Keratinocyte (primary cell): ENCODE data around the gene AKAP13. TPM values are rescaled to one million over a fixed set of nuclear protein-coding genes. Genes with fewer than 3 reads are reported as not detected.

Source experiments
- DNase-seq: peaks from one replicate; pipeline ENCODE4 v3.0.0-alpha.2; 2011; ENCODE audit warnings: low read depth, missing footprints, low spot score
- FAIRE-seq: peaks from 2 replicates; lab custom pipeline; 2011; peaks lifted over from hg19 to GRCh38; lab: Jason Lieb, UNC
- H2AFZ ChIP-seq: 2 replicates; pipeline ENCODE4 v1.6.0; 2012; ENCODE audit warnings: low read length, control low read depth, inconsistent platforms; ENCODE audit not compliant: control insufficient read depth
- H3K27ac ChIP-seq: 2 replicates; pipeline ENCODE4 v1.5.1; 2011; ENCODE audit warnings: low read length; ENCODE audit not compliant: control insufficient read depth, insufficient read depth
- H3K27me3 ChIP-seq: 3 replicates; pipeline ENCODE4 v1.6.0; 2011; ENCODE audit warnings: low read length; ENCODE audit not compliant: control insufficient read depth, insufficient read depth; ENCODE audit errors: extremely low read depth
- H3K36me3 ChIP-seq, 2 experiments: 2 replicates in 1 of 2; 3 replicates in 1 of 2; pipeline ENCODE4 v1.5.1; 2011; ENCODE audit warnings: low read length in 2 of 2, mild to moderate bottlenecking in 1 of 2; ENCODE audit not compliant: control insufficient read depth in 2 of 2, insufficient read depth in 2 of 2; ENCODE audit errors: extremely low read depth in 1 of 2
- H3K4me1 ChIP-seq: 3 replicates; pipeline ENCODE4 v1.5.1; 2011; ENCODE audit warnings: low read length; ENCODE audit not compliant: control insufficient read depth, insufficient read depth; ENCODE audit errors: extremely low read depth
- H3K4me2 ChIP-seq: 3 replicates; pipeline ENCODE4 v1.6.0; 2011; ENCODE audit warnings: low read depth, low read length; ENCODE audit not compliant: control insufficient read depth, insufficient read depth; ENCODE audit errors: extremely low read depth
- H3K4me3 ChIP-seq, 3 experiments: fragments of 200-600 bp in 1 of 3; sonication (generic) in 1 of 3; 2 replicates in 2 of 3; 3 replicates in 1 of 3; pipeline ENCODE4 v1.5.1; 2011 to 2016; ENCODE audit warnings: low read length in 3 of 3, mild to moderate bottlenecking in 3 of 3, control low read depth in 2 of 3, inconsistent platforms in 1 of 3, low read depth in 1 of 3, mixed read lengths in 1 of 3, mixed run types in 1 of 3, moderate library complexity in 1 of 3; ENCODE audit not compliant: control insufficient read depth in 2 of 3, insufficient read depth in 2 of 3; ENCODE audit errors: extremely low read depth in 1 of 3
- H3K79me2 ChIP-seq: 2 replicates; pipeline ENCODE4 v1.6.0; 2012; ENCODE audit warnings: low read length; ENCODE audit not compliant: control insufficient read depth, insufficient read depth
- H3K9ac ChIP-seq: 3 replicates; pipeline ENCODE4 v1.6.0; 2011; ENCODE audit warnings: low read length; ENCODE audit not compliant: control insufficient read depth, insufficient read depth; ENCODE audit errors: extremely low read depth
- H3K9me1 ChIP-seq: 3 replicates; pipeline ENCODE4 v1.6.0; 2011; ENCODE audit warnings: low read length; ENCODE audit not compliant: control insufficient read depth, insufficient read depth; ENCODE audit errors: extremely low read depth
- H3K9me3 ChIP-seq: 2 replicates; pipeline ENCODE4 v1.5.1; 2012; ENCODE audit warnings: low read depth, low read length; ENCODE audit not compliant: control insufficient read depth
- H4K20me1 ChIP-seq: 3 replicates; pipeline ENCODE4 v1.6.0; 2011; ENCODE audit warnings: low read length; ENCODE audit not compliant: control insufficient read depth, insufficient read depth; ENCODE audit errors: extremely low read depth
- CTCF ChIP-seq, 3 experiments: IDR thresholded peaks in 1 of 3; conservative IDR thresholded peaks in 1 of 3; optimal IDR thresholded peaks in 1 of 3; 2 replicates in 2 of 3; 3 replicates in 1 of 3; pipeline versions ENCODE3 to v1.5.1; 2011; ENCODE audit warnings: low read length in 3 of 3, mild to moderate bottlenecking in 3 of 3, moderate library complexity in 2 of 3, control low read depth in 1 of 3, inconsistent platforms in 1 of 3; ENCODE audit not compliant: insufficient read depth in 2 of 3; ENCODE audit errors: extremely low read depth in 1 of 3
- EZH2 ChIP-seq: IDR thresholded peaks from one replicate; pipeline ENCODE4 v1.6.1; 2012; ENCODE audit warnings: inconsistent platforms, mild to moderate bottlenecking, low read length, moderate library complexity
- dilution Hi-C: fragments of 300-500 bp; cut with MboI; formaldehyde crosslinking; loops from one replicate; pipeline ENCODE4 v1.7.0; 2020; ENCODE audit warnings: low sequenced_read_pairs; ENCODE audit not compliant: extremely low pct_ligation_motif_present
- polyA plus RNA-seq, 5 experiments: library from polyadenylated mRNA; depleted of rRNA in 3 of 5; stranded (reverse) in 3 of 5; stranded (forward) in 1 of 5; unstranded in 1 of 5; fragments of >200 nt; gene quantifications; 1 replicate in 1 of 5; 2 replicates in 3 of 5; 3 replicates in 1 of 5; pipeline versions ENCODE4 v1.2.1 to v1.2.3, GENCODE V29; 2011 to 2012; ENCODE audit warnings: missing spikeins in 2 of 5, low read depth in 1 of 5, low replicate concordance in 1 of 5

Gene AKAP13
- polyA plus RNA-seq, 1 donor (not counting 4 experiments of a cell fraction or from before 2014, with no cell fraction given), result 16.7 TPM

- peak; percentile 73 for FAIRE-seq
- peaks cover 0 to 7% of the 10 kb centered on the region in 2 experiments for H3K36me3 ChIP-seq
- TF ChIP-seq EZH2 (no peak), CTCF (optimal IDR thresholded peaks at IDR 0.05 in 1 of 3, IDR thresholded peaks at IDR 0.05 in 1 of 3, conservative IDR thresholded peaks at IDR 0.05 in 1 of 3; ENCODE audit: extremely low read depth in 1 of 3, insufficient read depth in 2 of 3, low read length in 3 of 3) (no peak)
- no peak overlapping the region for H3K4me2 ChIP-seq
- H3K9ac ChIP-seq, result peak overlapping the region; percentile 3
- no peaks in the 10 kb centered on the region for H3K9me3 ChIP-seq
- no peak overlapping the region for H2AFZ ChIP-seq
- H3K9me1 ChIP-seq, result no peaks in the 10 kb centered on the region
- no peaks in the 10 kb centered on the region for H3K27me3 ChIP-seq
- no peak overlapping the region for H3K4me3 ChIP-seq
- DNase-seq, result no peak
- no peak overlapping the region for H3K27ac ChIP-seq
- dilution Hi-C loops, result no loop called here
- peaks cover 7% of the 10 kb centered on the region for H3K4me1 ChIP-seq
- no peaks in the 10 kb centered on the region for H4K20me1 ChIP-seq
- H3K79me2 ChIP-seq, result no peaks in the 10 kb centered on the region
Measured at GRCh38 chr15:85676342-85677098, 296.1 kb downstream of the AKAP13 start.

GRCh38 chr15:85679231-85679630 is 298.8 kb downstream of the AKAP13 start:
- Histone ChIP-seq H3K27ac (no peak overlapping the region), H3K4me1 (peaks cover 7% of the 10 kb centered on the region), H3K36me3 (peaks cover 0 to 3% of the 10 kb centered on the region in 2 experiments)

More at GRCh38 chr15:85679231-85679630, 298.8 kb downstream of the AKAP13 start:
- FAIRE-seq (no peak), DNase-seq (no peak)
- Histone ChIP-seq H3K4me3 (no peak overlapping the region), H3K9me1 (no peaks in the 10 kb centered on the region), H3K9me3 (no peaks in the 10 kb centered on the region), H2AFZ (no peak overlapping the region), H3K4me2 (no peak overlapping the region), H3K79me2 (no peaks in the 10 kb centered on the region), H4K20me1 (no peaks in the 10 kb centered on the region), H3K27me3 (no peaks in the 10 kb centered on the region), H3K9ac (no peak overlapping the region)
- dilution Hi-C loops, result no loop called here
- no peak for TF ChIP-seq CTCF (optimal IDR thresholded peaks at IDR 0.05 in 1 of 3, IDR thresholded peaks at IDR 0.05 in 1 of 3, conservative IDR thresholded peaks at IDR 0.05 in 1 of 3; ENCODE audit: extremely low read depth in 1 of 3, insufficient read depth in 2 of 3, low read length in 3 of 3)
